ENCODE data around the gene SLC25A6.
"Not testable (repeated sequence)": the region's sequence is repeated elsewhere in the genome, so short reads cannot be mapped to it uniquely, and the experiment has no call there.

Gene SLC25A6

GRCh38 chrX:1351981-1352714, 39.8 kb downstream of the SLC25A6 start:
- DNase-seq = no peak

- DNase-seq = not testable (repeated sequence)
Observed at GRCh38 chrX:1349606-1350005, 42.3 kb downstream of the SLC25A6 start.

- DNase-seq = no peak
Observed at GRCh38 chrX:1341545-1342184, 50.2 kb downstream of the SLC25A6 start.

- peak; percentile 49 for DNase-seq
Observed at GRCh38 chrX:1336948-1337779, 54.7 kb downstream of the SLC25A6 start.

GRCh38 chrX:1336331-1336943, 55.5 kb downstream of the SLC25A6 start, which contains the start of gene IL3RA:
IL3RA (plus strand) TSS chrX:1336785; CDS start chrX:1341766, 4,981 bp downstream.
- DNase-seq = peak; percentile 79

Measured in OCI-M1 (cell line).